Smooth muscle cell of the coronary artery (primary cell): ENCODE measurements around the gene UBE2B. TPM values are rescaled to one million over a fixed set of nuclear protein-coding genes. Genes with fewer than 3 reads are reported as not detected.

ENCODE experiments used
- total RNA-seq: library from RNA; depleted of rRNA; stranded (reverse); fragments of >200 nt; gene quantifications from 2 replicates; pipeline ENCODE4 v1.2.3, GENCODE V29; 2014; ENCODE audit warnings: low replicate concordance

Gene UBE2B
- total RNA-seq = 16.7 and 16.9 TPM in 2 replicates

GRCh38 chr5:134370871-134371833 is at the start of gene UBE2B:
Gene UBE2B (plus strand): TSS chr5:134371569. CDS start chr5:134371596, 27 bp downstream.

DNA sequence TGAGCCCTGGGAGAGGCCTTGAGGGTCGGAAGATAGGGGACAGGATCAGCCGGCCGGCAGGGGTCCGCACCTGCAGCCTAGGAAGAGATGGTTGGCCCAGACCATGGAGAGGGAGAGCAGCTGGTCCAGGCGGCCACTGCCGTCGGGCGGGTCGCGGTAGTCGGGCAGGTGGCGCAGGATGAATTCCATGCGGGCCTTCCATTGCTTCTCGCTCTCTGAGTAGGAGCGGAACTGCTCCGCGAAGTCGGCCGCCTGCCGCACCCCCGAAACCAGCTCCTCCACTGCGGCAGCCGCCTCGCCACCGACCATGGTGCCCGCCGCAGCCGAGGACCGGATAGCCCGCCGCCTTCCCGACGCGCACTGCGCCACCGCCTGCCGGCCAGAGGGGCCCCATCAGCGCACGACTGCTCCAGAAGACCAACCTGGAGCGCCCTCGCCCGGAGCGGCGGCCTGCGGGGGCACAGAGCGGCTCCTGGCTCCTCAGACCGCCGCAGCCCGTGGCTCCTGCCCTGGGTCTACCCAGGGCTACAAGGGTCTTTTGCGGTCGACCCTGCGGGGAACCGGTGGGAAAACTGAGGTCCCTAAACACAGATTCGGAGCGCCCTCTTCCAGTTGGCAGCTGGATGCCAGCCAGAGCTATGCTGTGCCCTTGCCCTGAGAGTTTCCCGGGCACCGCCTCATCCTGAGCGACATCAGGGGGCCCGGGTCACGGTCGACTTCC is 40.3 kb downstream of the UBE2B start, which contains the start of gene CDKN2AIPNL:
CDKN2AIPNL (minus strand) TSS at position 336 of the 721 bp plus-strand sequence; CDS start at position 309, 27 bp downstream.

Other genes starting within 250 kb of the UBE2B start
- gene SKP1, start 194.6 kb upstream of the UBE2B start, total RNA-seq = 199 and 288 TPM in 2 replicates
- gene PPP2CA, start 145.5 kb upstream of the UBE2B start, total RNA-seq = 53.1 and 82.1 TPM in 2 replicates
- gene CDKL3, start 4.4 kb upstream of the UBE2B start, total RNA-seq = 0.47 and 1.7 TPM in 2 replicates
- gene CDKN2AIPNL, start 40.3 kb downstream of the UBE2B start, total RNA-seq = 5.7 and 32.3 TPM in 2 replicates
- gene JADE2, start 154.1 kb downstream of the UBE2B start, total RNA-seq = 11.9 and 23.8 TPM in 2 replicates